ENCODE results near the gene USP15.

The USP15 gene

DNA sequence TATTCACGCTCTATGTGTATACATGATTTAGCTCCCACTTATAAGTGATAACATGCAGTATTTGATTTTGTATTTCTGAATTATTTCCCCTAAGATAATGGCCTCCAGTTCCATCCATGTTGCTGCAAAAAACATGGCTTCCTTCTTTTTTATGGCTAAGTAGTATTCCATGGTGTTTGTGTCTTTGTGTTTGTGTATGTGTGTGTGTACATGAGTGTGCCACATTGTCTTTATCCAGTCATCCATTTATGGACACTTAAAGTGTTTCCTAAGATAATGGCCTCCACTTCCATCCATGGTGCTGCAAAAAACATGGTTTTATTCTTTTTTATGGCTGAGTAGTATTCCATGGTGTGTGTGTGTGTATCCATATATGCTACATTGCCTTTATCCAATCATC, 25.1 kb downstream of the USP15 start:
- no peak for DNase-seq

DNA sequence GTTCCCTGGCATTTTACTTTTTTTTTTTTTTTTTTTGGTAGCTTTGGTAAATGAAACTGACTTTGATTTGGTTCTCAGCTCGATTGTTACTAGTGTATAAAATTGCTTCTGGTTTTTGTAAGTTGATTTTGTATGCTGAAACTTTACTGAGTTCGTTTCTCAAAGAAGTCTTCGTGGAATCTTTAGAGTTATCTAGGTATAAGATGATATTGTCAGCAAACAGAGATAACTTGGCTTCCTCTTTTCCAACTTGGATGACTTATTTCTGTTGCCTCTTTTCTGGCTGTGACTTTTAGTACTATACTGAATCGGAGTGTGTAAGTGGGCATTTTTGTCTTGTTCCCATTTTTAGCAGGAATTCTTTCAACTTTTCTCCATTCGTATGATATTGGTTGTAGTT, 28.1 kb downstream of the USP15 start:
- no peak for DNase-seq

DNA sequence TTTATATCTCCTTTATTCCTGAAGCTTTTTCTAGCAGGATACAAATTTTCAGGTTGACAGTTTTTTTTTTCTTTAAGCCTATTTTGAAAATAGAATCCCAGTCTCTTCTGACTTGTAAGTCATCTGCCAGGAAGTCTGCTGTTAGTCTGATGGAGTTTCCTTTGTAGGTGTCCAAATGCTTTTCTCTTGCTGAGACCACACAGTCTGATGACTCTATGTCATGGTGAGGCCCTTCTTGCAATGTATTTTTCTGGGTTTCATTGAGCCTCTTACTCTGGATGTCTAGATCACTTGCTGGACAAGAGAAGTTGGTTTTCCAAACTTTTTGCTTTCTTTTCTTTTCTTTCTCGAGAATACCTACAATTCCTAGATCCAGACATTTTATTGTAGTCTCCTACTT, 30.6 kb downstream of the USP15 start:
- no peak for DNase-seq

DNA sequence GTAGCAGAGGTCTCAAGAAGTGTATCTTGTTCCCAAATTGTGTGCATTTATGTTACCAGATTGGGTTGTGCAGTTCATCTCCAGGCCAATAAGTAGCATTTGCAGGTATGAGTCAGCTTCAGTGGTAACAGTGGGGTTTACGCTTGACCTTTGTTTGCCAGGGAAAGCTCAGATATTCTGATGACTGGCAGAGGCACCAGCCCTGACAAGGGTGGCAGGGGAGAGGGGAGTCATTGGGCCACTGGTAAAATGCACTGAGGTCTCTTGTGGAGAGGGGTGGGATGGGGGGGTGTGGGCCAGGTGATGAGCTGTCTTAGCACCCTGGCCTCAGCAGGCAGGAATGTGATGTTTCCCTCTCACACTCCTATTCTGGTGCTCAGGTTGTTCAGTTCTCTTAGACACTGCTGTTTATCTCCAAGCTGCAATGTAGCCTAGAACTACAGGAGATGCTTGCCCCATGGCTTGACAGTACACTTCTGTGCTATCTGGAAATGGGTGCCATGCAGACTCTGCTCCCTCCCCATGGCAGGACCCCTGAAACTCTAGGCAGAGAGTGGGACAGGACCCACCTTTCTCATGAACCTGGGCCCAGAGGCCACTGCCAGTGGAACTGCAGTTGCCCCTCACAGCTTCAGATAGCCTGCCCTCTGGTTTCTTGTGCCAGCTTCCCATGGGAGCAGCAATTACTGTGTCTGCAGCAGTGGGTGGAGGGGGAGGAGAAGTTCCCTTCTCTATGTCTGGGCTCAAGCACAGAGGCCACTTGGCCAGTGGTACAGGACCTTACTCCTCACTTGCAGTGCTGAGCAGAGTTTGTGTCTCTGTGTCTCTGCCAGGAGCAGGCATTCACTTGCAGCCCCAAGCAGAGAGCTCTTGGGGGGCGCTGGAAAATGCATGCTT, 31.9 kb downstream of the USP15 start:
- DNase-seq: no peak

DNA sequence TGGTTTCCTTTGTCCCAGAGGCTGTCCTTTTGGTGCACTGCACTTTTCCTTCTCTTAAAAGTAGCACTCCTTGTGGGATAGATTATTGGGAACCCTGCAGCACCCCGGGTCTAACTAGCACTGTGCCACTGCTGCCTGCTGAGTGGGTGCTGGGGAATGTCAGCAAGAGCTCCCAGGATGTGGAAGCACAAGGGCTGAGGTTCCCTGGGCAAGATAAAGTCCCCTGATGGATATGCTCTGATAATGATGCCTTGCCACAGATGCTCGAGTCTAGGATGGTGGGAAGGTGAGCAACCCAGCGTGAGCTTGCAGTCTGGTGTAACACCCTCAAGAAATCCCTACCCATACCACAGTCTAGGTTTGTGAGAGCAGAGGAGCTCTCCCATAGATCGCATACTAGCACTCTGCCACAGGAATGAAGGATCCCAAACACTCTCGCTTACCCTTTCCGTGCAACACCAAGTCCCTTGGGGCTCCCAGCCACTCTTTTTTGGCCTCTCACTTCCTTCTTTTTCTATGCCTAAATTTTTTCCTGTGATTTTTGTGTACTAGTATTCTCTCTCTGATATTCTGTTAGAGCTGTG, 32.6 kb downstream of the USP15 start:
- DNase-seq: no peak

DNA sequence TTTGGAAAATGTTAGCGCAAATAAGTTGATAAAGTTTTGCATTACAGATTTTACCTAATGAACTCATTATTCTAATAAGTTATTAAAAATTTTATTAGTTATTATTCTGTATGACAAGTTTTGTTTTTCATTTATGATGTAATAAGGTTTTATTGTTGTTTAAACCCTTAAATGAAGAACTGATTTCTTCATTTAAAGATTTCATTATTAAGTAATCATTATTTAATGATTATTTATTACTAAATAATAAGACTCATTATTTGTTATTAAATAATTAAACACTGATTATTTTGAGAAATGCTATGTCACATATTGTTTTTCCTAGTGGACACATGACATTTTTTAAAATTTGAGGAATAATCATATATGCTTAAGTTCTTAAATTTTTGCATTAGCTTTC, 34.2 kb downstream of the USP15 start:
- no peak for DNase-seq

DNA sequence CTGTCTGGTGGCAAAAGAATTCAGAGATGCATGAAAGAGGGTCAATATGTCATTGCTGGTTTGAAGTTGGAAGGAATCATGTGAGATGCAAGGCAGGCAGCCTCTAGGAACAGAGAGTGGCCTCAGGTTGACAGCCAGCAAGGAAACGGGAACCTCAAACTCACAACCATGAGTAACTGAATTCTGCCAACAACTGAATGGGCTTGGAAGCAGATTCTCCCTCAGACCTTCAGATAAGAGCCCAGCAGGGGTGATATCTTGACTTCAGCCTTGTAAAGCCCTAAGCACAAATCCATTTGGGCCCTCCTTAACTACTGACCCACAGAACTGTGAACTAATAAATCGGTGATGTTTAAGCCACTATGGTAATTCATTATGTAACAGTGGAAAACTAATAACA, 35.8 kb downstream of the USP15 start:
- DNase-seq: no peak

DNA sequence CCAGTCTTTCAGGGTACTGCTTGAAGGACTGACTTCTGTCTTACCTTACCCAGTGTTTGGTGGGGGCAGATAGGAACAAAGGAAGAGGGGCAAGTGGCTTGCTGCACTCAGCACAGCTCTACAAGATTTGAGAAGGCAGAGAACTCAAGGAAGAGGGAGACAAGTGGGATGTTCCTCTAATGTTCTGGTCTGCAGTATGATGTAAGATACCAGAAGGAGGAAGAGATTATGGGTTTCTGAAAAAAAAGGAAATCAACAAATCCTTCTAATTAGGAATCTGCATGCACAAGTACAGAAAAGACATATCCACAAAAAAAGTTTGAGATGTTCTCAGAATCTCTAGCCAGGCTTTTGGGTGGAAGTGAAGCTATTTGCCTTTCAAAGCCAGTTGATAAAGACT, 37.1 kb downstream of the USP15 start:
- DNase-seq: no peak

DNA sequence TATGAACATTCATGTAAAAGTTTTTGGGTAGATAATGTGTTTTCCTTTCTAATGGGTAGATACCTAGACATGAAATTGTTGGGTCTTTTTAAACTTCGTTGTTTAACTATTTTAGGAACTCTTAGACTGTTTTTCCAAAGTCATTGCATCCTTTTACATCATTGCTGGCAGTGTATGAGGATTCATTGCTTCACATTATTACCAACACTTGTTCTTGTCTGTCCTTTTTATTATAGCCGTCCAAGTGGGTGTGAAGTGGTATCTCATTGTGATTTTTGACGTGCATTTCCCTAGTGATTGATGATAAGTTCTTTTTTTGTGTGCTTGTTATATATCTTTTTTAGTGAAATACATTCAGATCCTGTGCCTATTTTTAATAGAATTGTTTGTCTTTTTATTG, 39.4 kb downstream of the USP15 start:
- DNase-seq: no peak

DNA sequence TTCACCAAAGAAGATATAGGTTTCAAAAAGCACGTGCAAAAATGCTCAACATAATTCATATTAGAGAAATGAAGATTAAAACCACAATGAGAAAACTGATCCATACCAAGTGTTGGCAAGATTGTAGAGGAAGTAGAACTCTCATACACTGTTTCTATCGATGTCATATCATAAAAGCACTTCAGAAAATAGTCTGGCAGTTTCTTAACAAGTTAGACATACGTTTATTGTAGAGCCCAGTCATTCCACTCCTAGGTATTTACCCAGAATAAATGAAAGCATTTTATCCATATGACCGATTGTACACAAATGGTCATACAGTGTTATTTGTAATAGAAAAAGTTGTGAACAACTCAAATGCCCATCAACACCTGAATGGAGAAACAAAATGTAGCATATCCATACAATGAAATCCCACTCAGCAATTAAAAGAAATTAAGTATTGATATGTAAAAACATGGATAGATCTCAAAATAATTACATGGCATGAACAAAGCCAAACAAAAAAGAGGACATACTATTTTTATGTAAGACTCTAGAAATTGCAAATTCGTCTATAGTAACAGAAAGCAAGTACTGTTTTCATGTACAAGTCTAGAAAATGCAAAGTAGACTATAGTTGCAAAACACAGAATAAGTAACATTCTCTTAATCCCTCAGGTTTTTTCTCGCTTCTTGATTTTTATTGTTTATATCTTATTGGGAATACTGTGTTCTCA, 41.0 kb downstream of the USP15 start:
- no peak for DNase-seq

DNA sequence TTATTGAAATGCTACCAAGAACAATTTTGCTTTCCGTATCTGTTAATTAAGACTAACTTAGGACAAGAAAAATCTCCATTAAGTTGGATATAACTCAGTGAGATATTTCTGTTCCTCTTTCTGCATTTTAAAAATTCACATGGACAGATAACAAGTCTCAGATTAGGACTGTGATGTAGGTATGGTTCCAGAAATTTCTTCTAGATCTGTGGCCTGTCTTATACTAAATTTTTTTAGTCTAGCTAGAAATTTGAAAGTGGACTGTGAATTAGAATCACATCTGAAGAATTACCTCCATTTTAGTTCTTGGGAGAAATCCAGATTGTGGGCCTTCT, 41.6 kb downstream of the USP15 start:
- no peak for DNase-seq

DNA sequence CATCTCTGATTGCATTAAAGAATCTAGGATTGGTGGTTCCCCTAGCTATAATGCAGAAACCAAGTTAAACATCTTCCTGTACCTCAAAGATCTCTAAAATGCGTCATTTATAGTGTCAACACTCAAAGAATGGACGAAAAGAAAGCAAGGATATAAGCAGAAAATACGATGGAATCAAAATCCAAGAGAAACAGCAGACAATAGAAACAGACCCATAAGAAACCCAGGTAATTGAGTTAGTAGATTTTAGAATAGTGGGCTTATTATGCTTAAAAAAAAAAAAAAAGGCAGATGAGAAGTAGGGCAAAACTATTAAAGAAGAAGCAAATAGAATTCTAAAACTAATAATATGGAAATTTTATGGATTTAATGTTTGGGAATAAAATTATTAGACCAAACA, 44.4 kb downstream of the USP15 start:
- no peak for DNase-seq

DNA sequence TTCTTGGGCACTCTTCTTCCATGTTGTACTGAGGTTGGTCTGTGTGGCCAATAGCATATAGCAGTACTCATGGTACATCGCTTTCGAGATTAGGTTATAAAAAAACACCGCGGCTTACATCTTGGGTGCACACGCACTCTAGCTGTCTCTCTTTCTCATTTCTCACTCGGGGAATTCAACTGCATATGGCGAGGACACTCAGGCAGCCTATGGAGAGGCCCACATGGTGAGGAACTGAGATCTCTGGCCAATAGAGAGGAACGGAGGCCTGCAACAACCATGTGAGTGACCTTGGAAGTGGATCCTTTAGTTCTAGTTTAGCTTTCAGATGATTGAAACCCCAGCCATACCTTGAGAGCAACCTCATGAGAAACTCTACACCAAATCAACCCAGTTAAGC, 45.6 kb downstream of the USP15 start:
- DNase-seq: no peak

DNA sequence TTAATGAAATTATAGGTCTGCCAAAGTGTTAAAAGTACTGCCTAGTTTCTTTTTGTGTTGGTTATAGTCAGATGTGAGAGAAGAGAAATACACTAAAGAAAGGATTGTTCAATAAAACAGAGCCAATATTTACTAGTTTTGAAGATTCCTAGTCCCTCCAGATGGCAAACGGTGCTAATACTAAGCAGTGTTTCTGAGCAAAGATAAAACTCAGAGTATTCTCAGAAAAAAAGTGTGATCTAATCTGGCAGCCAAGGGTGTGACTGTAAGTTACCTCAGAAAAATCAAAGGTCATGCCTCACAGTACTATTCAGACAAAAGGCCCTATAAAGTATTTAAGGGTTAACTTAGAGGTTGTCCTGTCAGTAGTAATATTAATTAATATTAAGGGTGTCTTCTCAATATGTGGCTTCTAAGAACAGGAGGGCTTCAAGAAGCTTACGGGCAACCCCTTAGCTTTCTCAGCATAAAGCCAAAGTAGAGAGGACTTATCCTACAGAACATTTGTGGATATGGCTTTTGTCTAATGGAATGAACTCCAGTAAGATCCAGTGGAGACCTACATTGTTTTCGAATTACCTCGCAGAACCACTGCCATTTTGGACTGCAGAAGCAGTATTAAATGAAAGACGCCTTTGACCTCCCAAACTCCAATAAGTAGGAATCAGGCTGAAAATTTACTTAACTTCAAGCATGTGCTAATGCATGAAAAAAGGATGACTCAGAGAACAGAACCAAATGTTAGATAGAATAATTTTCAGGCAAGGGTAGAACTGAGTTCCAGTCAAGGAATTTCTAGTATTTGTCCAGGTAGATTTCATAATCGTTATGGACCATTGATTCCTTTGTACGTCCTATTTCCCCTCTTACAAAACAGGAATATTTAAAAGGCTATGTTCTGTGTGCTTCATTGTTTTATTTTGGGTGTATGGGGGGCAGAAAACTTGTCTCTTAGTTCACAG, 46.6 kb downstream of the USP15 start:
- no peak for DNase-seq

DNA sequence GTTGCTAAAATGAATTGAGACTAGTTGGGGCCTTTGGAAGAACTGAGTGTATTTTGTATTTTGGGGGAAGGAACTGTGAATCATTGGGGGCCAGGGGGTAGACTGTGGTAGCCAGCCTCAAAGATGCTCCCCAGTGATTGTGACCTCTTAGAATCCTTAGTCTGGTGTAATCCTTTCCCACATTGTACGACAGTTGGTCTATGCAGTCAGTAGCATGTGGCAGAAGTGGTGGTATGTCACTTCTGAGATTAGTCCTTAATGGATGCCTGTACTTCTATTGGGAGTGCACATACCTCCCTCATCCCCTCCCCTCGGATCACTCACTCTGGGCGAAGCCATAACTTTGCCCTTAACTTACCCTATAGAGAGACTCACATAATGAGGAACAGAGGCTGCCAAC, 48.0 kb downstream of the USP15 start:
- DNase-seq: no peak

DNA sequence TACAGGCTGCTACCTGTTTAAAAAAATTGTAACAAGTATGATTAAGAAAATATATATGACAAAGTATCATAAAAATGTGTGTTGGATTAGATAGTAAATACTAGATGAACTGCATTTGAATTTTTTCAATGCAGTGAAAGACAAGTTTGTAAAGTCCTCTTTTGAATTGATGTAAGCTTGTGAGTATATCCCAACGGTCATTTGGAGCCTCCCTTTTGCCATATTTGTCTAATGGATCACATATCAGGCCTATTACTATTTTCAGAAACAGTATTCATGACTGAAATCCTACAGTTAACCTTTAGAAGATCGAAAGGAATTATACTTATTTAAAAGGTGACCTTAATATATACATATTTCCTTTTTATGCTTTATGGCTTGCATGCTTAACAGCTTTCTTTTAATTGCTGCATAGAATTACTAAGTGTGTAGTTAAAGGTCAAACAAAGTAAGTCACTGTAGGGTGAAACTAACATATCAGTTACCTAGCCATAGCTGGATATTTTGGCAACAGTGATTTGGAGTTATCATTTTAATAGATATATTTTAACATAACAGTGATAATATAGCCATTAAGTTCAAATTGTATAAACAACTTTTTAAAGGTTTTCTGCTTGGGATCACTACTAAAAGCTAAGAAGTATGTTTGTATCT, 53.6 kb downstream of the USP15 start:
- DNase-seq: no peak

DNA sequence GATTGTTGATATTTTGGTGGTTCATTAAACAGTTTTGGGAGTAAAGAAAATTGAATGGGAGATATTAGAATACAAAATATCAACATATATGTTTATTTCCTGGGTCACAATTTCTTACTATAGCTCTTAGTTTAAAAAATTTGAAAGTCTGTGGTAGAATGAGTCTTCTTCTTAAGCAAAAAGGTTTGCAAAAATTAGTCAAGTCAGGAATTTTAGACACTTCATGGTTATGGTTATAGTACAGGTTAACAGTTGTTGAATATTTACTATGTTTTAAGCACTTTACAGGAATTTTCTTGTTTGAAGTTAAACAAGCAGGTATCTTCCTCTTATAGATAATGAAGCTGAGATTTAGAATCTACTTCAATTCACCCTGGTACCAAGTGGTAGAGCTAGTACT, 56.8 kb downstream of the USP15 start:
- DNase-seq: no peak

DNA sequence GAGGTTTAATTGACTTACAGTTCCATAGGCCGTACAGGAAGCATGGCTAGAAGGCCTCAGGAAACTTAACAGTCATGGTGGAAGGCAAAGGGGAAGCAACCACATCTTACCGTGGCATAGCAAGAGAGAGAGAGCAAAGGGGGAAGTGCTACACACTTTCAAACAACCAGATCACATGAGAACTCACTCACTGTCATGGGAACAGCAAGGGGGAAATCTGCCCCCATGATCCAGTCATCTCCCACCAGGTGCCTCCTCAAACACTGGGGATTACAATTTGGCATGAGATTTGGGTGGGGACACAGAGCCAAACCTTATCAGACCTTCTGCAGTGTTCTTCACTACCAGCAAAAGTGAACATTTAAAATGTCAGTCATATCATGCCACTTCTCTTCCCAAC, 58.9 kb downstream of the USP15 start:
- DNase-seq: no peak

DNA sequence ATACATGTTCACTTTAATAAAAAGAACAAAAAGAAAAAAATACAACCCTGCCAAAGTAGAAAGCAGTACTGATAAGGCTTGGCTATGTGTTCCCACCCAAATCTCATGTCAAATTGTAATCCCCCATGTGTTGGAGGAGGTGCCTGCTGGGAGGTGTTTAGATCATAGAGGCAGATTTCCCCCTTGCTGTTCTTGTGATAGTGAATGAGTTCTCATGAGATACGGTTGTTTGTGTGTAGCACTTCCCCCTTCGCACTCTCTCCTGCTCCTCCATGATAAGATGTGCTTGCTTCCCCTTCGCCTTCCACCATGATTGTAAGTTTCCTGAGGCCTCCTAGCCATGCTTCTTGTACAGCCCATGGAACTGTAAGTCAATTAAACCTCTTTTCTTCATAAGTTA, 59.9 kb downstream of the USP15 start:
- no peak for DNase-seq

DNA sequence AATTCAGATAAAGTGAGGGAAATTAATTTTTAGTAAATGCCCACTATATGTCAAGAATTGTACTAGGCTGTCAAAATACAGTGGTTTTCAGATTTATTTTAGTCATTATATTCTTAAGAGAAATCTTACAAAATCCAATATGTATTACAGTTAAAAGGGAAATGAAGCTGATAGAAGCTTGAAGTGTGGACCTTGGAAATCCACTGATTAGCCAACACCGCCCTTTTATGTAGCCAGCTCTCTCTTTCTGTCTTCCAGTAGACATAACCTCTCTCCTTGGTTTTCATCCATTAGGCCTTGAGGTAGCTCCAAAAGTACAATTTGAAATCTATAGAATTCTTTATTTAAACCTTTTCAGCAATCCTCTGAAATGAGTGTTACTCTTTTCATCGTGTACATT, 63.2 kb downstream of the USP15 start:
- no peak for DNase-seq

DNA sequence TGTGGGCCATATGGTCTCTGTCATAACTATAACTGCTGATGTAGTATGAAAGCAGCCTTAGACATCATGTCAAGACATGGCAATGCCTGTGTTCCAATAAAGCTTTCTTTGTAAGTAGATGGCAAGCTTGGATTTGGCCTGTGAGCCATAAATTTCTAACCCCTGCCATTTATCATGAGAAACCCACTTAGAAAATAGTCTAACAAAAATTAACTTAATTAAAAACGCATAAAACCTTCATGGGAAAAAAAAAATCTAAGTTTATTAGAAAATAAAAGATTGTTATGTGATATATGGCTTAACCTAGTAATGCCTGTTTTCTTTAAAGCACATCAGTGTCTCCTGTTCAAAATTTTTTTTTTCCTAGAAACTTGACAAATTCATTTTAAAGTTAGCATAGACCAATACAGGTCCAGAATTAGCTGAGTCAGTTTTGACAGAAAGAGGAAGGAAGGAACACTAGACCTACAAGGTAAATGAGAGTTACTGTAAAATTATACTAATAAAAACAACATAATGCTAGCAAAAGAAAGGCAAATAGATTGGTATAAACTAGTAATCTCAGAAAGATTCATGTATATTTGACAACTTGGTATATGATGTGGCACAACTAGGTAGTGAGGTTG, 68.2 kb downstream of the USP15 start:
- DNase-seq: no peak

DNA sequence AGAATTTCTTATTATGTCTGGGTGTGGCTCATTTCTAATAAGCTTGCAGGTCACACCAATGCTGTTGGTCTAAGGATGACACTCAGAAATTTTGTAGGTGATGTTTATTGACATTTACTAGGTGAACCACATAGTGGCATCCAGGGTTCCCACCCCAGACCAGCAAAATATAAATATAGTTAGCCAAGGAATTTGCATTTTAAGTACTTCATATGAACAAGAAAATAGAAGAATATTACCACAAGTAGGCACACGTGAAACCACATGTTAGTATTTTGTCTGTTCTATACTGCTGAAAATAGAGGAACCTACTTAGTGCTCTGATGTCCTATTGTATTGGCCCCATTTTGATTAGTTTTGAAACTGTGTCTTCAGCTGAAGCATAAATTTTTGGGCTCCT, 71.1 kb downstream of the USP15 start:
- DNase-seq: no peak
